Stimulated activated CD4-positive, alpha-beta T cell treated with anti-CD3 and anti-CD28 coated beads, Interleukin-2, amount 100 ng/mL, for 24 hours (primary cell): ENCODE data around the gene SLC25A22.

Experiments
- DNase-seq, 2 donors: peaks; one replicate each; pipeline ENCODE4 v3.0.0-alpha.2; 2020

SLC25A22 gene

GRCh38 chr11:788953-789940 is 8.8 kb downstream of the SLC25A22 start:
- DNase-seq: no peak

- DNase-seq: no peak
Observed at GRCh38 chr11:788009-788640, 10.0 kb downstream of the SLC25A22 start.

- DNase-seq: no peak
Observed at GRCh38 chr11:787084-787675, 10.9 kb downstream of the SLC25A22 start.

GRCh38 chr11:786235-787083 is 11.6 kb downstream of the SLC25A22 start:
- no peak for DNase-seq

GRCh38 chr11:783581-784015 is 14.5 kb downstream of the SLC25A22 start:
- peak in 1 of 2 donors; percentile 47 for DNase-seq

- no peak for DNase-seq
Observed at GRCh38 chr11:782264-783174, 15.6 kb downstream of the SLC25A22 start.

GRCh38 chr11:779955-780532 is 18.0 kb downstream of the SLC25A22 start:
- no peak for DNase-seq

GRCh38 chr11:778976-779954 is 18.8 kb downstream of the SLC25A22 start:
- no peak for DNase-seq

GRCh38 chr11:777288-778255 is 20.5 kb downstream of the SLC25A22 start, which contains the start of gene GATD1:
GATD1 (minus strand) TSS chr11:777487; CDS start chr11:777462, 25 bp downstream.
- peak; percentile 96 to 97 for DNase-seq

GRCh38 chr11:776561-777287 is 21.4 kb downstream of the SLC25A22 start:
- DNase-seq: peak; percentile 36 to 58

- DNase-seq: no peak
Observed at GRCh38 chr11:776263-776560, 21.9 kb downstream of the SLC25A22 start.

GRCh38 chr11:774873-775592 is 23.0 kb downstream of the SLC25A22 start:
- no peak for DNase-seq

GRCh38 chr11:773830-774229 is 24.3 kb downstream of the SLC25A22 start:
- DNase-seq: no peak

GRCh38 chr11:773425-773824 is 24.7 kb downstream of the SLC25A22 start:
- DNase-seq: no peak

- no peak for DNase-seq
Observed at GRCh38 chr11:772429-773390, 25.4 kb downstream of the SLC25A22 start.

- DNase-seq: no peak
Observed at GRCh38 chr11:771617-772204, 26.4 kb downstream of the SLC25A22 start.
